HCT116 (cell line): ENCODE results near the gene SNAPC2.

ENCODE experiments used
- ATF3 ChIP-seq: IDR thresholded peaks from 2 replicates; pipeline ENCODE4 v1.6.1; 2012
- CBX3 ChIP-seq: IDR thresholded peaks from 2 replicates; pipeline ENCODE4 v1.6.1; 2012; ENCODE audit warnings: low read depth
- CTCF ChIP-seq, 3 experiments: fragments of 200-600 bp in 1 of 3; sonication (generic) in 1 of 3; IDR thresholded peaks in 2 of 3; conservative IDR thresholded peaks in 1 of 3; 2 replicates each; pipeline ENCODE4 v1.5.1; 2012 to 2017; ENCODE audit warnings: low read depth in 2 of 3, low read length in 2 of 3, antibody characterized with exemption in 1 of 3, borderline replicate concordance in 1 of 3, control low read depth in 1 of 3, mild to moderate bottlenecking in 1 of 3, mixed read lengths in 1 of 3, mixed run types in 1 of 3, moderate library complexity in 1 of 3; ENCODE audit not compliant: insufficient read depth in 1 of 3
- ELF1 ChIP-seq: IDR thresholded peaks from 2 replicates; pipeline ENCODE4 v1.6.1; 2012; ENCODE audit warnings: low read depth, borderline replicate concordance
- EZH2 ChIP-seq: fragments of 200-600 bp; sonication (generic); IDR thresholded peaks from 2 replicates; pipeline ENCODE4 v1.6.1; 2017; ENCODE audit warnings: antibody characterized with exemption, mixed run types
- EZH2phosphoT487 ChIP-seq: fragments of 200-600 bp; IDR thresholded peaks from 2 replicates; pipeline ENCODE4 v1.6.1; 2018; ENCODE audit warnings: antibody characterized with exemption, borderline replicate concordance
- FOSL1 ChIP-seq: IDR thresholded peaks from 2 replicates; pipeline ENCODE4 v1.6.1; 2012; ENCODE audit warnings: low read depth
- JUND ChIP-seq: IDR thresholded peaks from 2 replicates; pipeline ENCODE4 v1.6.1; 2012
- POLR2A ChIP-seq: IDR thresholded peaks from 2 replicates; pipeline ENCODE4 v1.7.0; 2011; ENCODE audit warnings: borderline replicate concordance; ENCODE audit not compliant: insufficient read depth, insufficient read length; ENCODE audit errors: extremely low read depth
- POLR2AphosphoS5 ChIP-seq: IDR thresholded peaks from 2 replicates; pipeline ENCODE4 v1.6.1; 2011; ENCODE audit warnings: mild to moderate bottlenecking, low read depth, low read length, moderate library complexity
- REST ChIP-seq: IDR thresholded peaks from 2 replicates; pipeline ENCODE4 v1.6.1; 2012; ENCODE audit warnings: low read depth
- YY1 ChIP-seq: IDR thresholded peaks from 2 replicates; pipeline ENCODE4 v1.6.1; 2011; ENCODE audit warnings: low read length, low read depth, moderate library complexity, mild to moderate bottlenecking; ENCODE audit not compliant: insufficient replicate concordance; ENCODE audit errors: extremely low read depth
- ZNF274 ChIP-seq: fragments of 200-500 bp; sonication (Bioruptor generic); IDR thresholded peaks from 2 replicates; pipeline ENCODE4 v1.6.1; 2014; ENCODE audit warnings: mild to moderate bottlenecking, low read depth, low read length, inconsistent platforms

- TF ChIP-seq ELF1 (no peak), POLR2AphosphoS5 (no peak), ZNF274 (no peak), EZH2 (no peak), CTCF (IDR thresholded peaks at IDR 0.05 in 2 of 3, conservative IDR thresholded peaks at IDR 0.05 in 1 of 3; ENCODE audit: borderline replicate concordance in 1 of 3, insufficient read depth in 1 of 3, low read depth in 2 of 3, low read length in 2 of 3) (peak; percentile 73 to 89 (median 89)), REST (no peak), JUND (no peak), EZH2phosphoT487 (no peak), POLR2A (no peak), ATF3 (no peak), CBX3 (0 out of 2 replicates have a peak, but pooled peaks have one; percentile 40), YY1 (peak; percentile 51), FOSL1 (no peak)
Observed at GRCh38 chr19:7944177-7944761, 24.1 kb downstream of the SNAPC2 start.
